ENCODE results near the gene RASD1. TPM values are rescaled to one million over a fixed set of nuclear protein-coding genes. Genes with fewer than 3 reads are reported as not detected.
"Not testable (repeated sequence)": the region's sequence is repeated elsewhere in the genome, so short reads cannot be mapped to it uniquely, and the experiment has no call there.

Gene RASD1
- total RNA-seq, 1 donor from 2014 or later = 4.4 TPM

GRCh38 chr17:17456251-17456650 is 39.9 kb downstream of the RASD1 start:
- DNase-seq (ENCODE audit: low spot score) = no peak
- intact Hi-C loops (cut with DNase I) = loop anchor here (10.0 kb wide), 1 partner anchor 61 kb away; no protein-coding TSS in a partner anchor

DNA sequence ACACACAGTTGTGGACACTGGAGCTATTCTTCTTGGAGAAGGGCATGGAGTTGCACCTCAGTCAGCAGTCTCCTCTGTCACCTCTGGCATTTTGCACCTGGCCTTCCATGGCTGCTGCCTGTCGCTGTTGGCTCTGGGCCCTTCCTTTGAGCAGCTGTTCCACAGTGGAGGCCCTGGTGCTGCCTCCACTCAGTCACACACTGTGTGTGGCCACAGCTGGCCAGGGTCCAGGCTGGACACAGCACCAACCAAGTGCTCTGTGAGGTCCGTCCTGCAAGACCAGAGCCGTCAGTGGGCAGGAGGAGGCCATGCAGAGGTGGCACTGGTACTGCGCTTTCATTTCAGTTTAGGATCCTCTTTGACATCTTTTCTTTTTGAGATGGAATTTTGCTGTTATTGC is 41.0 kb downstream of the RASD1 start:
- intact Hi-C loops (cut with DNase I) = loop anchor here (10.0 kb wide), 1 partner anchor 60 kb away; no protein-coding TSS in a partner anchor
- DNase-seq (ENCODE audit: low spot score) = no peak

DNA sequence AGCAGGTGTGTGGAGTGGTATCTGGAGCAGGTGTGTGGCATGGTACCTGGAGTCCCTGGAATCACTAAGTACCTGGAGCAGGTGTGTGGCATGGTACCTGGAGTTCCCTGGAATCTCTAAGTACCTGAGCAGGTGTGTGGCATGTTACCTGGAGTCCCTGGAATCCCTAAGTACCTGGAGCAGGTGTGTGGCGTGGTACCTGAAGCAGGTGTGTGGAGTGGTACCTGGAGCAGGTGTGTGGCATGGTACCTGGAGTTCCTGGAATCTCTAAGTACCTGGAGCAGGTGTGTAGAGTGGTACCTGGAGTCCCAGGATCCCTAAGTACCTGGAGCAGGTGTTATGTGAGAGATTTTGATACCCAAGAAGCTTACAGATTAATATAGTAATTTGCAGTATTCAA is 41.5 kb downstream of the RASD1 start:
- intact Hi-C loops (cut with DNase I) = loop anchor here (10.0 kb wide), 1 partner anchor 60 kb away; no protein-coding TSS in a partner anchor
- not testable (repeated sequence) for DNase-seq (ENCODE audit: low spot score)

DNA sequence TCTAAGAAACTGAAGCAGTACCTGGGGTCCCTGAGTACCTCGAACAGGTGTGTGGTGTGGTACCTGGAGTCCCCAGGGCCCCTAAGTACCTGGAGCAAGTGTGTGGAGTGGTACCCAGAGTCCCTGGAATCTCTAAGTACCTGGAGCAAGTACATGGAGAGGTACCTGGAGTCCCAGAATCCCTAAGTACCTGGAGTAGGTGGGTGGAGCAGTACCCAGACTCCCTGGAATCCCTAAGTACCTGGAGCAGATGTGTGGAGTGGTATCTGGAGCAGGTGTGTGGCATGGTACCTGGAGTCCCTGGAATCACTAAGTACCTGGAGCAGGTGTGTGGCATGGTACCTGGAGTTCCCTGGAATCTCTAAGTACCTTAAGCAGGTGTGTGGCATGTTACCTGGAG is 41.9 kb downstream of the RASD1 start:
- DNase-seq (ENCODE audit: low spot score) = no peak
- intact Hi-C loops (cut with DNase I) = loop anchor here (10.0 kb wide), 1 partner anchor 59 kb away; no protein-coding TSS in a partner anchor

GRCh38 chr17:17453088-17453487 is 43.1 kb downstream of the RASD1 start:
- no peak for DNase-seq (ENCODE audit: low spot score)
- intact Hi-C loops (cut with DNase I) = loop anchor here (10.0 kb wide), 1 partner anchor 58 kb away; no protein-coding TSS in a partner anchor

- intact Hi-C loops (cut with DNase I) = no loop called here
- no peak for DNase-seq (ENCODE audit: low spot score)
Observed at GRCh38 chr17:17448723-17449122, 47.5 kb downstream of the RASD1 start.

DNA sequence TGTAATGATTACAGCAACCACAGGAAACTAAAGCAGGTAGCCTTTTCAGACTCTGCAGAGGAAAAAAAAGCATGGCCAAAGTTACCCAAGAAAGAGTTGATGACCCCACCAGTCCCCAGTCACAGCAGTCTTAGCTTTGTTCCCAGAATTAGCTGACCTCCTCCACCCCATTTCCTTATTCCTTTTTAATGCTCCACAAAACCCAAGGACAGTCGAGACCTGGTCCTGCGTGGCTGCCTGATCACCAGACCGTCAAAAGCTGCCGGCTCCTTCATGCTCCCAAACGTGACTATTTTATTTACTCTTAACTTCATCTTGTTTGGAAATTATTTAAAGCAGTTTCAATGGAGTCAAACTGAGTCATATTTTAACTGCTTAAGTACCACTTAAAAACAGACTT is 48.1 kb downstream of the RASD1 start:
- DNase-seq (ENCODE audit: low spot score) = no peak
- intact Hi-C loops (cut with DNase I) = no loop called here

GRCh38 chr17:17447264-17447663 is 48.9 kb downstream of the RASD1 start:
- intact Hi-C loops (cut with DNase I) = no loop called here
- DNase-seq (ENCODE audit: low spot score) = no peak

DNA sequence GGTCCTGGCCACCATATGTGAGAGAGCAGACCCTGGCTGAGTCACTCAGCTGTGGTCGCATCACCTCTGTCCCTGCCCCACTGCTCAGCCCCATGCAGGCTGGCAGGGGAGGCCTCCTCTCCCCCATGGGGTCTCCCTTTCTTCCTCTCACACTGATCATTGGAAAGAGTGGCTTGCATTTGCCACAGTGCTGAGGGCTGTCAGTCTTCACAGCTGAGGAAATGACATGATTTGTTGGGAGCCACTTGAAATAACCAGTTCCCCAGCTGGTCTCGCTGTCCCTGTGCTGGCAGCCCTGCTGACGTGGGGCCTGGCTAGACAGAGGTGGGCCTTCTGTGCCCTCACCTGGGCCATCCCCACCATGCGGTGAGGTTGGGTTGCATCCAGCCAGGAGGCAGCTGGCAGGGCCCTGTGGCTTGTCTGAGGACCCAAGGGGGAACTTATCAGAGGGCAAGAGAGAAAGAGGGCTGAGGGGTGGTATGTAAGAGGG is 49.5 kb downstream of the RASD1 start:
- intact Hi-C loops (cut with DNase I) = no loop called here
- DNase-seq (ENCODE audit: low spot score) = no peak

DNA sequence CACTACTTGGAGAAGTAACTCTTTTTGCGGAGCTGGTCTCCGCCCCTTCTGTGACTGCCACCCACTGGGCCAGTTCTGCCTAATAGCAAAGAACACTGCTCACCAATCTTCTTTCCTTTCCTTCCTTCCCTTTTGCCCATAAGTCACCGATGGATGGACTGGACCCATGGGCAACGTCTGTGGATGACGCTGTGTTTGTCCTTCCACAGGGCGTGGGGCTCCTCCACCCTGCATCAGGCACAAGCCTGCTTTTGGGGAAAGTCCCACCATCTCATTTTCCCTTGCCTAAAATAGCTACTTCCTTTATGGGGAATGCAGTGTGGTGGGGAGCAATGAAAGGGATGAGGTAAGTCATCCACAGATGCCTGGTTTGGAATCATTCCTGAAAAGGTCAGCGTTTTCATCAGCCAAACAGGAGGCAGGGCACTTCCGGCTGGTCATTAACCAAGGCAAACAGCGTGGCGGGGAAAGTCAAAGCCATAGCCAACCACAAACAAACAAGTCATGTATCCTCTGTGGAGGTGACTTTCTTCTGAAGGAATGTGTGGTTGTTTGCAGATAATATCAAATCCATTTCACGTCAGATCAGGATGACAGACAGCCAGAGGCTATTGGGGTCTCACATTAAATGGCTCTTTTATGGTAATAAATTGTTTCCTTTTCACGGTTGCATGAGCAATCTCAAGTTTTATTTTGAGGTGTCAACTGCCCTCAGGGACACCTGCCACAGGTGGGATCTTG is 50.1 kb downstream of the RASD1 start:
- no peak for DNase-seq (ENCODE audit: low spot score)
- intact Hi-C loops (cut with DNase I) = no loop called here

- no peak for DNase-seq (ENCODE audit: low spot score)
- intact Hi-C loops (cut with DNase I) = no loop called here
Observed at GRCh38 chr17:17445296-17445924, 50.8 kb downstream of the RASD1 start.

Other genes with a start within 250 kb of the RASD1 start
- gene COPS3, start 215.1 kb downstream of the RASD1 start, total RNA-seq = 64.0 TPM
- 7.5 TPM for gene NT5M, start 193.0 kb downstream of the RASD1 start, total RNA-seq
- gene MED9, start 19.4 kb downstream of the RASD1 start, total RNA-seq = 30.5 TPM
- gene PEMT, start 95.3 kb upstream of the RASD1 start, total RNA-seq = 16.8 TPM
- gene RAI1, start 185.1 kb upstream of the RASD1 start, total RNA-seq = 28.8 TPM

Measured in cardiac septum (tissue), 1 donor.